MV-4-11 (cell line): ENCODE data around the gene PTGES2.
"Not testable (repeated sequence)": the region's sequence is repeated elsewhere in the genome, so short reads cannot be mapped to it uniquely, and the experiment has no call there.

Source experiments
- DNase-seq: peaks from one replicate; lab custom pipeline; 2025; lab: John Stamatoyannopoulos, UW

The PTGES2 gene

DNA sequence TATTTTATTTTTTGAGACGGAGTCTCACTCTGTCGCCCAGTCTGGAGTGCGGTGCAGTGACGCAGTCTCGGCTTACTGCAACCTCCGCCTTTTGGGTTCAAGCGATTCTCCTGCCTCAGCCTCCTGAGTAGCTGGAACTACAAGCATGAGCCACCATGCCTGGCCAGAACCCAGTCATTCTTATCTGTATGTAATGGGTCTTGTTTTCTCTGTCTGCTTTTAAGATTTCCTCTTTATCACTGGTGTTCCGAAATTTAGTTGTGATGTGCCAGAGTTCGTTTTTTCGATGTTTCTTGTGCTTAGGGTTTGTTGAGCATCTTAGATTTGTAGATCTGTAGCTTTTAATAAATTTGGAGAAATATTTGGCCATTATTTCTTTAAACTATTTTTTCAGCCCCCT is 40.3 kb downstream of the PTGES2 start:
- no peak for DNase-seq

DNA sequence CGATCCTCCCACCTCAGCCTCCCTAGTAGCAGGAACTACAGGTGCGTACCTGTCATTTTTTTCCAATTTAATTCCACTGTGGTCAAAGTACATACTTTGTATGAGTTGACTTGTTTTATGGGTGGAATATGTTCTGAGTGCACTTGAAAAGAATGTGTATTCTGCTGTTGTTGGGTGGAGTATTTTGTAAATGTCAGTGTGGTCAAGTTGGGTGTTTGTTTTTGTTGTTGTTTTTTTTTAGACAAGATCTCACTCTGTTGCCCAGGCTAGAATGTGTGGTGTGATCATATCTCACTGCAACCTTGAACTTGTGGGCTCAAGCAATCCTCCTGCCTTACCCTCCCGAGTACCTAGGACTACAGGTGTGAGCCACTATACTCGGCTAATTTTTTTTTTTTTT is 41.6 kb downstream of the PTGES2 start:
- DNase-seq: no peak

DNA sequence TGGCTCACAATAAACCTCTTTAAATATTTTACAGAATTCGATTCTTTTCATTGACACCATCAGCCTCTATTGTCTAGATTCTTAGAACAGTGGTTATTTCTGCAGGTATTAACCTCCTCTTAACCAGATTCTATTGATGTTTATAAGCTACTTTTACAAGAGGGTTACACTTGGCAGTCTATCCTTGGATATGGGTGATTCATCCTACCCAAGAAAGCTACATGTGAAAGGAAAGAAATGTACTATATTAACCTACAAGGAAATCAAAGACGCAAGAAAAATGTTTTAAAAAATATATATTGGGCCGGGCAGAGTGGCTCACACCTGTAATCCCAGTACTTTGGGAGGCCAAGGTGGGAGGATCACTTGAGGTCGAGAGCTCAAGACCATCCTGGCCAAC is 42.8 kb downstream of the PTGES2 start:
- no peak for DNase-seq

DNA sequence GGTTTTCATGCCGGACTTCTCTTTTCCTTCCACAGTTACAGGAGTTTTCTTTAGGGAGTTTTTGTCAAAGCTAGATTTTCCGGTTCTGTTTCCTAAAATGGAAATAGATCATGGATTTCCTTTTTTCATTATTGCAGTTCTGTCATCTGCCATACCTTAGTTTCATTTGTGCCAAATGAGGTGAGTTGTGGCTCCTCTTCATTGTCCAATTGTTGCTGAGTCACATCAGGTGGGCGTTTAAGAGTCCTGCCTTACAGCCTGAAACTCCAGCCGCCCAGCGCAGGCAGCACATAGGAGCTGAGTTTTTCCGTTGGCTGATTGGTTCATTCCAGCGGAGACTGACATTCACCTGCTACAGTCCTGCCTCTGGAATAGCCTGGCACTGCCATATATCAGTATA is 45.4 kb downstream of the PTGES2 start:
- no peak for DNase-seq

DNA sequence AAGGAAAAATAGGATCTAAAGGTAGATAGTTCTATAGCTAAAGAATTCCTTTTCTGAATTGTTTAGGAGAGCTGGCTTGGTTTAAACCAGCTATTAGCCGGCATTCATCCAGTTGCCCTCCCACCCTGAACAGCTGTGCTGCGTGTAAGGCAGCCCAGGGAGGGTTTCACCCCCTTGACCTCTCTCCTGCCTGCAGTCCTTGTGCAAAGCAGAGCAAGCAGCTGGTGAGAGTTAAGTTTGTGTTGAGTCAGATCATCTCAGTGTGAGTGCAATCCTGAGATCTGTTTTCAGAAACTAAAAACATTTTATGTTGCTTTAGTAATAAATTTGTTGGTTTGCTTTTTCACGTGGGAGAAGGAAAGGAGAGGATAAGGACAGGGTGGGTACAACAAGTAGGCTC is 46.5 kb downstream of the PTGES2 start:
- no peak for DNase-seq

DNA sequence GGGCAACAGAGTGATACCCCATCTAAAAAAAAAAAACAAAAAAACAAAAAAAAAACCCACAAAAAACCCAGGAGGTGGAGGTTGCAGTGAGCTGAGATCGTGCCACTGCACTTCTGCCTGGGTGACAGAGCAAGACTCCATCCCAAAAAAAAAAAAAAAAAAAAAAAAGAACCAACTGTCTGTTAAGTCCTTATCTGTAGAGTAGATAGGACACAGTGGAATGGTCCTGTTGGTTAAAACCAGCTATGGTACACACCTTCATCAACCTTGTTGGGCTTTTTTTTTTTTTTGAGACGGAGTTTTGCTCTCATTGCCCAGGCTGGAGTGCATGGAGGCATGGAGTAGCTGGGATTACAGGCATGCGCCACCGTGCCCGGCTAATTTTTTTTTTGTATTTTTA is 47.3 kb downstream of the PTGES2 start:
- no peak for DNase-seq

DNA sequence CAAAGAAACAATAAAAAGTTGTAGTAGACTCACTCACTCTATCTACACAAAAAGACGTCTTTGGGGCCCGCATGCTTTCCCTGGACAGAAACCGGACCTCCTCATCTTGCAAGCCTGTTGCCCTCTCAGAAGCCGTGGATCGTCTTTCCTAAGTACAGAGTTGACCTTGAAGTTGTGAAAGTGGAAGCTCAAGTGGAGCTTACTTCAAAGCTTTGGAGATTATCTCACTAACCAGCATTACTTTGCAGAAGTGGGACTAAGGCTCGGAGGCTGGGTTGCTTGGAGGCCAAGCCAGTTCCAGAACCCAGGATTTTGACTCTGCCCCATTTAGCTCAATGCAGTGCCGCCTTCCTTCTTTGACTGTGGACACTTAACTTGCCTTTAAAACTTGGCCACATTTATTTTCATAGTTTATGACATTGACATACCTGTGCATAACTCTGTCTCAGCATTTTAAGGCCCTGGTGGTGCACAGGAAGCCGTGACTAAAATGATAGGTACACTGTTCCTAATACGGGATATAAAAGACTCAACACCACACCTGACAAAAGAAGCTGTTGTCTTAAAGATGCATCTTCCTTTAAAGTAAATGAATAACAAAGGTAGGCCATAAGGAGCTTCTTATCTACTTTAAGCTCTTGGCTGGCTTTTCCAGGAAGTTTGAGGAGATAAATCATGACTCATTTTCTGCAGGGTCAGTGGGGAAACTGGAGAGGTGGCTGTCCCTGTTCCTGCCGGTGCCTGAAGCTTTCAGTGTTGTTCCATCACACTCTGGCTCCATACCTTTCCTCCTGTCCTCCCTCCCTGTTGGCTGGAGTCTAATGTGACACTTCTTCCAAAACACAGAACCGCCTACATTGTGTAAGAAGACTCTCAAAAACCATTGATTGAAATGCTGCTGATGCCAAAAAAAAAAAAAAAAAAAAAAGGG is 48.8 kb downstream of the PTGES2 start:
- DNase-seq: peak; percentile 91

DNA sequence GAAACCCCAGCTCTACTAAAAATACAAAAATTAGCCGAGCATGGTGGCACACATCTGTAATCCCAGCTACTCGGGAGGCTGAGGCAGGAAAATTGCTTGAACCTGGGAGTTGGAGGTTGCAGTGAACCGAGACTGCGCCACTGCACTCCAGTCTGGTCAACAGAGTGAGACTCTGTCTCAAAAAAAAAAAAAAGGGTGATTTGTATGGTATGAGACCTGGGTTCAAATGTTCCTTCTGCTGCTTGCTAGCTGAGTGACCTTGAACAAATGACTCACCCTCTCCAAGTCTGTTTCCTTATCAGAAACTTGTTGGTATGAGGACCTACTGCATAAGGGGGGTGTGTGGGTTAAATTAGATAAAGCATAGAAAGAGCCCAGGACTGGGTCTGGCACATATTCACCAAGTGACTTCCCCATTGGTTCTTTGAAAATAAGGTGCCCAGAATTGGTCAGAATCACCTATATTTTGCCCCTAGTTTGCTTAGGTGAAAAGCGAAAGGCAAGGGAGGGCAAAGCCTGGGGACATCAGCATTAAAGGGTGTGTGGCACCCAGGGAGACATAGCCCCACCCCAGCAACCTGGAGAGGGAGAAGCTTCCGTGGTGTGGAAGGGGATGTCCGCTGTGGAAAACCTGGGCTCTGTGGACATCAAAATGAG is 49.6 kb downstream of the PTGES2 start:
- DNase-seq: no peak

DNA sequence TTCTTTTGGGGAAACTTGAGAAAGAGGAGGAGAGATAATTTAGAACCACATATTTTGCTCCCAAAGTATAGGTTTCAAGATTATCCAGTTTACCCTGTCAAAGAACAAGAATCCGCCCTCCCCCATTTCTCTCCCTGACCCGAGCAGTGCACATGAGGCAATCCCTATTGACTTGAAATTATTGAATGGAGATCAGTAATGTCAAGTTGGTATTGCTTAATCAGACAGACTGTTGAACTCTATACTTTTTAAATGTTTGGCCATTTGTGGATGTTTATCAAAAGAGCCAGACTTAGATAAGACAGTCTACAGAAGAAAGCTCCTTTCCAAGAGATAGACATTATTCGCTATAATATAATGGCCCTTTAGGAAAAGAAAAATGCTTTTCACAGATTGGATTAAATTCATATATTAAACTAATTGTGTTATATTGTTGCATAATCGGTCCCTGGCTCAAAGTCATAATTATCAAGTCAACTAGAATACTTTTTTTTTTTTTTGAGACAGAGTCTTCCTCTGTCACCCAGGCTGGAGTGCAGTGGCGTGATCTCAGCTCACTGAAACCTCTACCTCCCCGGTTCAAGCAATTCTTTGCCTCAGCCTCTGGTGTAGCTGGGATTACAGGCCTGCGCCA is 54.2 kb downstream of the PTGES2 start:
- no peak for DNase-seq

DNA sequence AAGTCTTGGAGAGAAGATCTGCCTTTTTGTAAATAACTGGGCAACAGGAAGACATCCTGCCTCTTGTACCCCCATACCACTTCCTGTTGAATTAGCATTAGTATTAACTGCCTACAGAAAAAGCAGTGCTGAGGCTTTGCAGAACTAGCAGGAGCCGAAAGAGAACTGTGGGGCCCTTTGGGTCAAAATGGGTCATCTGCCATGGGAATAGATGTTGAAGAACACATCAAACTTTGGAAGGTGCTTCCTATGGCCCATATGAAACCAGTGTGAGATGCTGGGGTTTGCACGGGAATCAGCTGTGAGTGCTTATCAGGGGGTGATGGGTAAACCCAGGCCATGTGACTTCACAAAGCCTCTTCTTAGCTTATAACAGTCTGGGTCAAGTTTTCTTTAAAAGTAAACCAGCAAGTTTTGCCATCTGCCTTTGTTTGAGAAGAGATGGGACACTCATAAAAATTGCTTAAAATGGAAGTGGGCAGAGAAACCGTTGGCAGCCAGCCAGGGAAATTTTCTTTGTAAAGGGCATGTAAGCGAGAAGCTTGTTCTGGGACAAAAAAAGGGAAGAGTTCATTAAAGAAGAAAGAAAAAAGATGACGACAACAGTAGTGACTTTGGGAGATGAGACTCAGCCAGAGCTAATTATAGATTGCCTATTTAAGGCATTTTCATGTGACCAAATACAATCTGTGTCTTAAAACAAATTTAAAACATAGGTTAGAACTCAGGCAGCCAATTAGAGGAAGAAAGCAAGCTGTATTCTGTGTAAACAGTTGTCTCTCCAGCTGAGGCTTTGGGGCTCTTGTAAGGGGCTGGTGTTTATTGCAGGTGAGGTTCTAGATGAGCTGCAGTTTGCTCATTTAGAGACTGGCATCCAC is 55.1 kb downstream of the PTGES2 start:
- DNase-seq: peak; percentile 96

DNA sequence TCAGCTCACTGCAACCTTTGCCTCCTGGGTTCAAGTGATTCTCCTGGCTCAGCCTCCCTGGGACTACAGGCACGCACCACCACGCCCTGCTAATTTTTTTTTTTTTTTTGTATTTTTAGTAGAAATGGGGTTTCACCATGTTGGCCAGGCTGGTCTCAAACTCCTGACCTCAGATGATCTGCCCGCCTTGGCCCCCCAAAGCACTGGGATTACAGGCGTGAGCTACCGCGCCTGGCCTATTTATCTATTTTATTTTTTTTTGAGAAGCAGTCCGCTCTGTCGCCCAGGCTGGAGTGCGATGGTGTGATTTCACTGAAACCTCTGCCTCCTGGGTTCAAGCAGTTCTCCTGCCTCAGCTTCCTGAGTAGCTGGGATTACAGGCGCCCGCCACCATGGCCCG is 56.1 kb downstream of the PTGES2 start:
- not testable (repeated sequence) for DNase-seq

DNA sequence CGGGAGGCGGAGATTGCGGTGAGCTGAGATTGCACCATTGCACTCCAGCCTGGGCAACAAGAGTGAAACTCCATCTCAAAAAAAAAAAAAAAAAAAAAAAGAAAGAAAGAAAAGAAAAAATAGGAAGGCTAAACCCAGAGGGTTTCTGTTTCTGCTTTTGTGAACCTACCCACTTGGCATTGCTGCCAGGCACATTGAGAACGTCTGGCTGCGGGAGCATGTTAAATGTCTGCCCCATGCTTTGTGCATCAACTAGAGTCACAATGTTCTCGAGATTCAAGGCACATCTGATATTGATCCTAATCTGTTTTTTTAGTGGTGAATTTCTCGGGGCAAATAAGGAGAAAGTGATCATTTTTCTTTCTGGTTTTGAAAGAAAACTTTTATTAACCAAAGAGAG is 56.7 kb downstream of the PTGES2 start:
- peak; percentile 62 for DNase-seq
